PC-3 (cell line): ENCODE measurements around the gene NFYC.

Experiments
- EZH2 ChIP-seq: fragments of 300-600 bp; sonication (generic); IDR thresholded peaks from one replicate; pipeline ENCODE4 v1.6.1; 2017; ENCODE audit warnings: antibody characterized with exemption, mild to moderate bottlenecking, low read length; ENCODE audit not compliant: unreplicated experiment
- EZH2phosphoT487 ChIP-seq: fragments of 300-600 bp; sonication (generic); IDR thresholded peaks from 2 replicates; pipeline ENCODE4 v1.6.1; 2018; ENCODE audit warnings: mild to moderate bottlenecking, antibody characterized with exemption, low read length, borderline replicate concordance
- TF ChIP-seq, protein P1 (sequence below): fragments of 300-600 bp; sonication (generic); conservative IDR thresholded peaks from 2 replicates; pipeline ENCODE4 v1.5.1; 2017; ENCODE audit warnings: antibody characterized with exemption, low read depth, mild to moderate bottlenecking, low read length

DNA sequence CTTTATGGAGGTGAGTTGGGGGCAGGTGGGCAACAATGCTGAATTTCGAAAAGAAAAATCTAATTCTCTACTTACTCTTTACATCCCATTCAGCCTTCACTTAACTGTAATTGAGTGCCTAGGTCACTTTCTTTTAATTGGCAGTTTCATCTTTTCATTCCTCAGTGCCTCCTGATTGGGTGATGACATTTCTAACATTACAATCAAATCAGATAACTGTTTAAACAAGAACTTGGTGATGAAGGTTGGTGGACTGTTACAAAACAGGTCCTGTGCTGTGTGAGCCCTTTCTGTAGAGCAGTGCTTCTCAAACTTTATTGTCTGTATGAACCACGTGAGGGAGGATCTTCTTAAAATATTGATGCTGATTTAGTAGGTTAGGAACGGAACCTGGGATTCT lies 51.9 kb downstream of the NFYC start:
- TF ChIP-seq EZH2 (no peak), EZH2phosphoT487 (no peak)
- TF ChIP-seq, protein P1, sequence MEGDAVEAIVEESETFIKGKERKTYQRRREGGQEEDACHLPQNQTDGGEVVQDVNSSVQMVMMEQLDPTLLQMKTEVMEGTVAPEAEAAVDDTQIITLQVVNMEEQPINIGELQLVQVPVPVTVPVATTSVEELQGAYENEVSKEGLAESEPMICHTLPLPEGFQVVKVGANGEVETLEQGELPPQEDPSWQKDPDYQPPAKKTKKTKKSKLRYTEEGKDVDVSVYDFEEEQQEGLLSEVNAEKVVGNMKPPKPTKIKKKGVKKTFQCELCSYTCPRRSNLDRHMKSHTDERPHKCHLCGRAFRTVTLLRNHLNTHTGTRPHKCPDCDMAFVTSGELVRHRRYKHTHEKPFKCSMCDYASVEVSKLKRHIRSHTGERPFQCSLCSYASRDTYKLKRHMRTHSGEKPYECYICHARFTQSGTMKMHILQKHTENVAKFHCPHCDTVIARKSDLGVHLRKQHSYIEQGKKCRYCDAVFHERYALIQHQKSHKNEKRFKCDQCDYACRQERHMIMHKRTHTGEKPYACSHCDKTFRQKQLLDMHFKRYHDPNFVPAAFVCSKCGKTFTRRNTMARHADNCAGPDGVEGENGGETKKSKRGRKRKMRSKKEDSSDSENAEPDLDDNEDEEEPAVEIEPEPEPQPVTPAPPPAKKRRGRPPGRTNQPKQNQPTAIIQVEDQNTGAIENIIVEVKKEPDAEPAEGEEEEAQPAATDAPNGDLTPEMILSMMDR = no peak
